WTC11 (cell line): ENCODE results near the gene CLCC1. TPM values are rescaled to one million over a fixed set of nuclear protein-coding genes. Genes with fewer than 3 reads are reported as not detected.

ENCODE experiments used
- ATAC-seq: fragments of 200-7000 bp; cut with Tn5 transposase; 2 replicates; pipeline ENCODE4 v1.10.0; 2021; ENCODE audit warnings: mild to moderate bottlenecking, moderate library complexity
- CTCF ChIA-PET: fragments of 300-600 bp; sonication (Branson Sonifier 250); formaldehyde crosslinking; loops from one replicate; lab custom pipeline; 2021; ENCODE audit warnings: antibody characterized with exemption; lab: Charles Lee
- POLR2A ChIA-PET: fragments of 350-600 bp; sonication (Branson Sonifier 250); formaldehyde crosslinking; loops from one replicate; lab custom pipeline; 2021; ENCODE audit warnings: antibody characterized with exemption; lab: Charles Lee
- DNase-seq: peaks from one replicate; pipeline ENCODE4 v3.0.0; 2021; ENCODE audit warnings: low spot score
- H3K27ac Mint-ChIP-seq: 2 replicates; pipeline ENCODE4 v1.8.0; 2021; ENCODE audit warnings: mixed read lengths
- H3K27me3 Mint-ChIP-seq: 2 replicates; pipeline ENCODE4 v1.8.0; 2021; ENCODE audit warnings: low read depth, mild to moderate bottlenecking, moderate library complexity, mixed read lengths
- H3K36me3 Mint-ChIP-seq: 2 replicates; pipeline ENCODE4 v1.8.0; 2021; ENCODE audit warnings: mixed read lengths
- H3K4me1 Mint-ChIP-seq: 2 replicates; pipeline ENCODE4 v1.8.0; 2022; ENCODE audit warnings: mixed read lengths
- H3K4me3 Mint-ChIP-seq: 2 replicates; pipeline ENCODE4 v1.8.0; 2021; ENCODE audit warnings: mild to moderate bottlenecking, moderate library complexity, mixed read lengths
- H3K9me3 Mint-ChIP-seq: 2 replicates; pipeline ENCODE4 v1.8.0; 2021; ENCODE audit warnings: mixed read lengths
- AFF4 ChIP-seq: sonication (generic); formaldehyde crosslinking; IDR thresholded peaks from 2 replicates; pipeline ENCODE4 v1.8.1; 2023; ENCODE audit warnings: mild to moderate bottlenecking, missing genetic modification reagents, borderline replicate concordance
- AR ChIP-seq: fragments of 250-450 bp; sonication (Bioruptor Pico); IDR thresholded peaks from 2 replicates; pipeline ENCODE4 v1.9.0; 2021; ENCODE audit warnings: mild to moderate bottlenecking
- CBFB ChIP-seq: sonication (generic); formaldehyde crosslinking; IDR thresholded peaks from 2 replicates; pipeline ENCODE4 v1.8.1; 2022; ENCODE audit warnings: mild to moderate bottlenecking, low read depth, missing genetic modification reagents
- CDX4 ChIP-seq: fragments of 250-450 bp; sonication (Bioruptor Pico); IDR thresholded peaks from 2 replicates; pipeline ENCODE4 v1.9.0; 2021; ENCODE audit warnings: moderate library complexity, mild to moderate bottlenecking, inconsistent platforms, borderline replicate concordance
- GTF2I ChIP-seq: fragments of 250-450 bp; sonication (Bioruptor Pico); conservative IDR thresholded peaks from 2 replicates; pipeline ENCODE4 v1.4.0; 2021; ENCODE audit warnings: mild to moderate bottlenecking
- HMGA2 ChIP-seq: fragments of 250-450 bp; sonication (Bioruptor Pico); IDR thresholded peaks from 2 replicates; pipeline ENCODE4 v1.4.0; 2021; ENCODE audit warnings: mild to moderate bottlenecking, moderate library complexity
- HMGXB4 ChIP-seq: sonication (generic); formaldehyde crosslinking; IDR thresholded peaks from 2 replicates; pipeline ENCODE4 v1.8.1; 2023; ENCODE audit warnings: mild to moderate bottlenecking, moderate library complexity, missing genetic modification reagents
- MAX ChIP-seq: sonication (generic); formaldehyde crosslinking; IDR thresholded peaks from 2 replicates; pipeline ENCODE4 v1.8.0; 2022; ENCODE audit warnings: mild to moderate bottlenecking, missing genetic modification reagents
- MLX ChIP-seq: sonication (generic); formaldehyde crosslinking; IDR thresholded peaks from 2 replicates; pipeline ENCODE4 v1.8.1; 2023; ENCODE audit warnings: mild to moderate bottlenecking, missing genetic modification reagents, moderate library complexity
- NR2C2 ChIP-seq: sonication (generic); formaldehyde crosslinking; IDR thresholded peaks from 2 replicates; pipeline ENCODE4 v1.8.0; 2022; ENCODE audit warnings: mild to moderate bottlenecking, missing genetic modification reagents
- RORB ChIP-seq: fragments of 250-450 bp; sonication (Bioruptor Pico); IDR thresholded peaks from 2 replicates; pipeline ENCODE4 v1.9.0; 2021; ENCODE audit warnings: mild to moderate bottlenecking
- SMAD4 ChIP-seq: sonication (generic); formaldehyde crosslinking; IDR thresholded peaks from 2 replicates; pipeline ENCODE4 v1.8.0; 2022; ENCODE audit warnings: mild to moderate bottlenecking, missing genetic modification reagents
- TP53 ChIP-seq: sonication (generic); formaldehyde crosslinking; IDR thresholded peaks from 2 replicates; pipeline ENCODE4 v1.8.1; 2023; ENCODE audit warnings: mild to moderate bottlenecking, missing genetic modification reagents
- ZNF138 ChIP-seq: sonication (generic); formaldehyde crosslinking; conservative IDR thresholded peaks from 2 replicates; pipeline ENCODE4 v1.8.1; 2022; ENCODE audit warnings: mild to moderate bottlenecking, moderate library complexity, missing genetic modification reagents
- ZNF232 ChIP-seq: sonication (generic); formaldehyde crosslinking; IDR thresholded peaks from 2 replicates; pipeline ENCODE4 v1.8.0; 2022; ENCODE audit warnings: mild to moderate bottlenecking, missing genetic modification reagents
- ZNF263 ChIP-seq: sonication (generic); formaldehyde crosslinking; IDR thresholded peaks from 2 replicates; pipeline ENCODE4 v1.8.1; 2022; ENCODE audit warnings: low read depth, mild to moderate bottlenecking, moderate library complexity, missing genetic modification reagents
- ZNF281 ChIP-seq: sonication (generic); formaldehyde crosslinking; IDR thresholded peaks from 2 replicates; pipeline ENCODE4 v1.8.0; 2023; ENCODE audit warnings: mild to moderate bottlenecking, missing genetic modification reagents
- ZNF396 ChIP-seq: fragments of 250-450 bp; sonication (Bioruptor Pico); IDR thresholded peaks from 2 replicates; pipeline ENCODE4 v1.8.0; 2021; ENCODE audit warnings: mild to moderate bottlenecking, moderate library complexity, borderline replicate concordance
- ZNF532 ChIP-seq: fragments of 250-450 bp; sonication (Bioruptor Pico); IDR thresholded peaks from 2 replicates; pipeline ENCODE4 v1.9.0; 2021; ENCODE audit warnings: mild to moderate bottlenecking, borderline replicate concordance
- total RNA-seq: library from RNA; stranded (reverse); gene quantifications from 3 replicates; pipeline ENCODE4 v1.2.3, GENCODE V29; 2021

CLCC1 gene
- total RNA-seq, 1 experiment from 2014 or later: 25.1 TPM

GRCh38 chr1:108953452-108953851 lies 9.8 kb downstream of the CLCC1 start:
- Mint-ChIP-seq H3K27me3 (no peaks in the 10 kb centered on the region), H3K36me3 (peaks cover 18% of the 10 kb centered on the region), H3K9me3 (no peaks in the 10 kb centered on the region), H3K4me3 (no peak overlapping the region), H3K27ac (peak overlapping the region; percentile 77), H3K4me1 (peaks cover 38% of the 10 kb centered on the region)
- no peak for DNase-seq
- CTCF ChIA-PET: no interaction called here
- ATAC-seq: no peak
- no peak for TF ChIP-seq SMAD4 (CRISPR knock-in tag)
- TF ChIP-seq ZNF532: no peak
- no peak for TF ChIP-seq TP53 (CRISPR knock-in tag)
- no peak for TF ChIP-seq ZNF281 (CRISPR knock-in tag)
- no peak for TF ChIP-seq ZNF396
- TF ChIP-seq ZNF232 (CRISPR knock-in tag): no peak
- TF ChIP-seq AR (CRISPR knock-in tag): no peak
- TF ChIP-seq AFF4 (CRISPR knock-in tag): no peak
- no peak for TF ChIP-seq CBFB
- no peak for TF ChIP-seq HMGXB4 (CRISPR knock-in tag)
- no peak for TF ChIP-seq HMGA2 (CRISPR knock-in tag)
- no peak for TF ChIP-seq CDX4 (CRISPR knock-in tag)
- no peak for TF ChIP-seq MAX
- TF ChIP-seq NR2C2 (CRISPR knock-in tag): no peak
- TF ChIP-seq MLX: no peak
- TF ChIP-seq RORB (CRISPR knock-in tag): no peak
- TF ChIP-seq ZNF138 (CRISPR knock-in tag): no peak
- TF ChIP-seq GTF2I (CRISPR knock-in tag): no peak
- TF ChIP-seq ZNF263 (CRISPR knock-in tag): no peak
- POLR2A ChIA-PET: no interaction called here
